Epithelial cell of proximal tubule (primary cell): ENCODE data around the gene DKK3. TPM values are rescaled to one million over a fixed set of nuclear protein-coding genes. Genes with fewer than 3 reads are reported as not detected.

ENCODE experiments used
- DNase-seq: peaks from one replicate; pipeline ENCODE4 v3.0.0-alpha.2; 2011; ENCODE audit warnings: low read depth
- H3K4me3 ChIP-seq: 2 replicates; pipeline ENCODE4 v1.5.1; 2011; ENCODE audit warnings: low read depth, mild to moderate bottlenecking, low read length
- total RNA-seq: library from RNA; depleted of rRNA; stranded (reverse); fragments of >200 nt; gene quantifications from 2 replicates; pipeline ENCODE4 v1.2.3, GENCODE V29; 2015
- TF ChIP-seq, protein P1 (sequence below): conservative IDR thresholded peaks from 2 replicates; pipeline ENCODE4 v1.5.1; 2012; ENCODE audit warnings: low read depth, mild to moderate bottlenecking, low read length

The DKK3 gene
- total RNA-seq, 1 donor from 2014 or later = 133 TPM

- no peak for DNase-seq
- TF ChIP-seq, protein P1, sequence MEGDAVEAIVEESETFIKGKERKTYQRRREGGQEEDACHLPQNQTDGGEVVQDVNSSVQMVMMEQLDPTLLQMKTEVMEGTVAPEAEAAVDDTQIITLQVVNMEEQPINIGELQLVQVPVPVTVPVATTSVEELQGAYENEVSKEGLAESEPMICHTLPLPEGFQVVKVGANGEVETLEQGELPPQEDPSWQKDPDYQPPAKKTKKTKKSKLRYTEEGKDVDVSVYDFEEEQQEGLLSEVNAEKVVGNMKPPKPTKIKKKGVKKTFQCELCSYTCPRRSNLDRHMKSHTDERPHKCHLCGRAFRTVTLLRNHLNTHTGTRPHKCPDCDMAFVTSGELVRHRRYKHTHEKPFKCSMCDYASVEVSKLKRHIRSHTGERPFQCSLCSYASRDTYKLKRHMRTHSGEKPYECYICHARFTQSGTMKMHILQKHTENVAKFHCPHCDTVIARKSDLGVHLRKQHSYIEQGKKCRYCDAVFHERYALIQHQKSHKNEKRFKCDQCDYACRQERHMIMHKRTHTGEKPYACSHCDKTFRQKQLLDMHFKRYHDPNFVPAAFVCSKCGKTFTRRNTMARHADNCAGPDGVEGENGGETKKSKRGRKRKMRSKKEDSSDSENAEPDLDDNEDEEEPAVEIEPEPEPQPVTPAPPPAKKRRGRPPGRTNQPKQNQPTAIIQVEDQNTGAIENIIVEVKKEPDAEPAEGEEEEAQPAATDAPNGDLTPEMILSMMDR = no peak
- no peak overlapping the region for H3K4me3 ChIP-seq
Observed at GRCh38 chr11:11978098-11978637, 30.3 kb downstream of the DKK3 start.

GRCh38 chr11:11977206-11977938, 31.1 kb downstream of the DKK3 start:
- TF ChIP-seq, protein P1 = no peak
- H3K4me3 ChIP-seq = no peak overlapping the region
- DNase-seq = no peak

DNA sequence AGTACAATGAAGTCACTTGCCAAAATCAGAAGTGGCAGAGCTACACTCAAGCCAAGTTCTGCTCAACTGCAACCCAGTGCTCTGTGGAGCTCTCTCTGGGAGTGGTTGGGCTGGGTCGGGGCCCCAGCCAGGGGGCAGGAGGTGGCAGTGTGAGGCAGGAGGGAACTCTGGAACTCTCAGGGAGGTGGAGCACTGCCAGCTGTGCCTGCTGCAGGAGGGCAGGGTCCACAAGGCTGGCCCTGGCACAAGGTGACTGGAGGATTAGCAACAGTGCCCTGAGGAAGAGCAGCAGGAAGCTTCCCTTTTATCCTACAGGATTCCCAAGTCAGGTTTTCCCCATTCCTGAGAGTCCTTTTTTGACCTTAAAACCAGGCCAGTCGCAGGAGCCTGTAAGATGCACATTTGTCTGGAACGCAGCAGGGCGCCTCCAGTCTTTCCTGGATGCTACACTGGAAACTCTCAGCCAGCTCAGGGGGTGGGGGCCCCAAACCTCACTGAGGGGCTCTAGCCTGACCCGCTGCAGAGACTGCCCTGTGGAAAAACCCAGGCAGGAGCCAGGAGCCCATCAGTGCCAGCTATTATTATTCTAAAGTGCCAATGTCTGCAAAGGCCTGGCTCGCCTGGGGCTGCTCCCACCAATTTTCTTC, 31.8 kb downstream of the DKK3 start:
- TF ChIP-seq, protein P1 = no peak
- no peak for DNase-seq
- no peak overlapping the region for H3K4me3 ChIP-seq

DNA sequence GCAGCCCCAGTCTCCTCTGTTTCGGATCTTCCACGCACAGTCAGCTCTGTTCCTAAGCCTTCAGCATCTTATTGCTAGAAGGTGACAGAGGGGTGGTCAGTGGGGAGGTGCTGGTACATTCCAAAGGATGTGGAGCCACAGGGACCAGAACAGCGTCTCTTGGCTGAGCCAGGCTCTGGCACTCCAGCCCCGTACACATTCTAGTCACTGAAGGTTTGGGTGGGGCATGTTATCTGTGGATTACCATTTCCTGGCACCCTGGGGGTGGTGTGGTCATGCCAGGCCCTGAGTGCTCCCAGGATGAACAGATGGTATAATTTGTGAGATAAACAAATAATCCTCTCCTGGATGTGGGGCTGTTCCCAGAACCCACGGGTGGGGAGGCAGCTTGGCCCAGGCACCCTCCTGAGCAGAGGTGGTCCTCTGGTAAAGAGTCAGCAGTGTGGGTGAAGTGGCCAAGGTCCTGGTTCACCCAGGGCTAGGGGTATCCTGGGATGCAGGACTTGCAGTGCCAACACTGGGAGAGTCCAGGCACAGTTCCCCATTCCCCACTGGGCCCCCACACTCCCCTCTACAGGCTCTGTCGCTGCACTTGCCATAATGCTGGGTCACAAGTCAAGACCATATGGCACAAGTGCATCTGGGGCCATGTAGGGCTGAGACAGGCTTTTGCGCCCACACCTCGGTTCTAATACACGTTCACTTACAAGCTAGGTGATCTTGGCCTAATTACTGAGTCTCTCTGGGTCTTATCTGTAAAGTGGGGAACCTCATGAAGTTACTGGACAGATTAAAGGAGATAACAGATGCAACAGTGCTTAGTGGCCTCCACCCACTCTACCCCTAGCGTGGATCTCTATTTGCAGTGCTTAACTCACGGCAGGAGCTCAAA, 33.0 kb downstream of the DKK3 start:
- no peak for DNase-seq
- TF ChIP-seq, protein P1 = no peak

DNA sequence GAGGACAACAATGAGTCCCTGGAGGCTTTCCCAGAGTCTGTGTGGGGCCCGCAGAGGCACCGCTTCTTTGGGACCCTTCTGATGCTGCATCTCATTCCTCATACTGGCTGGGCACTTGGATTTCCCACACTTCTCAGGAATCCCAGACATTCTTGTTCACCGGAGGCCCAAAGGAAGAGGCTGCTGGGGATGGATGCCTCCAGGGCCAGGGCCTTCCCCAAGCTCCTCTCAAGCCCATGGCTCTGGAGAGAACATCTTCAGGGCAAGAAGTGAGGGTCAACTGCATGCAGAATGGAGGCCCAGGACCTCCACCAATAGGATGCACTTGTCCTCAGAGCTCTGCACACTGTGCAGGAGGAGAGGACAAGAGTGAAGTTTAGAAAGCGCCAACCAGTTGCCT, 34.6 kb downstream of the DKK3 start:
- TF ChIP-seq, protein P1 = no peak
- DNase-seq = no peak
- H3K4me3 ChIP-seq = no peak overlapping the region

More for the DNA sequence above, 33.0 kb downstream of the DKK3 start:
- H3K4me3 ChIP-seq = no peak overlapping the region

DNA sequence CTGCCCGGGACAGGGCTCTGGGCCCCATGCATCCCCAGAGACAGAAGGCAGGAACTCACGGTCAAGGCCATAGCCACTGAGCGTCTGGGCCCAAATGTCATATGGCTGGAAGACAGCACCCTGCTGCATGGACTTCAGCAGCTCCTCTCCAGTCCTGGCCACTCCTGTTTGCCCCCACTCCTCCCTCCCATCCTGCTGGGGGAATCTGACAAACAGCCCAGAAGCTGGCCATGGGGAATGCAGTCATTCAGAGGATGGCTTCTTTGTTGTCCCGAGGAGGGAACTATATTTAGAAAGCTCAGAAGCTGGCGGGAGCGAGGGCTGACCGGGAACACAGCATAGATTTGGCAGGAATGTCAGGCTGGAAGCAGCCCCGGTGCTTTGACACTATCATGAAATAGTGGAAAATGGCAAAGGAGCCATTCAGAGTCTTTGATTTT, 35.0 kb downstream of the DKK3 start:
- TF ChIP-seq, protein P1 = no peak
- H3K4me3 ChIP-seq = no peak overlapping the region
- DNase-seq = no peak
